GM12873 (cell line): ENCODE measurements around the gene DNMBP.

Experiments used
- TF ChIP-seq, protein P1 (sequence below): IDR thresholded peaks from 2 replicates; pipeline ENCODE4 v1.5.1; 2012; ENCODE audit warnings: low read depth, mild to moderate bottlenecking, moderate library complexity, low read length, control low read depth; ENCODE audit not compliant: insufficient read depth; ENCODE audit errors: missing control alignments

Gene DNMBP

DNA sequence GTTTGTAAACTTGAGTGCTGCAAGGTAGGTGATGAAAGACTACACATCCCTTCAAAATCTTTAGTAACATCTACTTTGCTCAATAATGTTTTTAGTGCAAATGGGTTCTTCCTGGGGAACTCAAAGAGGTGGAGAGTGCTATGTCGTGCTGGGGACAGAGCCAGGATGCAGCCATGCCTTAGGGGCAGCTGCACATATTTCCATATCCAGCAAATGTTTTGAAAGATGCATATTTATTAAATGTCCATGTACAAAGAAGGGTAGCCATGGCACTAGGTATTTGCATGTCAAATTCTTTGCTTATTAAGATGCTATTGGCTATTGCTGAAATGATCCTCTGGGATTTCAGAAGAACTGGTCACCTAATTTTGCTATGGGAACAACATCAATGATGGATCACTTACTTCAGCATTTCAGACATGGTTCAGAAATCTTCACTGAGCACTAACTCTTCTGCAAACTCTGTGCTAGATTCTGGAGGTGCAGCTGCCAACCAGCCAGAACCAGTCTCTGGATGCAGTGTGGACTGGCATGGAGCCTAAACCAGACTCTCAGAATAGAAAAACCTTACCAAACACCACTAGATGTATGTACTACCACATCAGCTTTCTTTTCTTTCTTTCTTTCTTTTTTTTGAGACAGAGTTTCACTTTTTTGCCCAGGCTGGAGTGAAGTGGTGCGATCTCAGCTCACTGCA is 31.7 kb upstream of the DNMBP start:
- TF ChIP-seq, protein P1, sequence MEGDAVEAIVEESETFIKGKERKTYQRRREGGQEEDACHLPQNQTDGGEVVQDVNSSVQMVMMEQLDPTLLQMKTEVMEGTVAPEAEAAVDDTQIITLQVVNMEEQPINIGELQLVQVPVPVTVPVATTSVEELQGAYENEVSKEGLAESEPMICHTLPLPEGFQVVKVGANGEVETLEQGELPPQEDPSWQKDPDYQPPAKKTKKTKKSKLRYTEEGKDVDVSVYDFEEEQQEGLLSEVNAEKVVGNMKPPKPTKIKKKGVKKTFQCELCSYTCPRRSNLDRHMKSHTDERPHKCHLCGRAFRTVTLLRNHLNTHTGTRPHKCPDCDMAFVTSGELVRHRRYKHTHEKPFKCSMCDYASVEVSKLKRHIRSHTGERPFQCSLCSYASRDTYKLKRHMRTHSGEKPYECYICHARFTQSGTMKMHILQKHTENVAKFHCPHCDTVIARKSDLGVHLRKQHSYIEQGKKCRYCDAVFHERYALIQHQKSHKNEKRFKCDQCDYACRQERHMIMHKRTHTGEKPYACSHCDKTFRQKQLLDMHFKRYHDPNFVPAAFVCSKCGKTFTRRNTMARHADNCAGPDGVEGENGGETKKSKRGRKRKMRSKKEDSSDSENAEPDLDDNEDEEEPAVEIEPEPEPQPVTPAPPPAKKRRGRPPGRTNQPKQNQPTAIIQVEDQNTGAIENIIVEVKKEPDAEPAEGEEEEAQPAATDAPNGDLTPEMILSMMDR = no peak

DNA sequence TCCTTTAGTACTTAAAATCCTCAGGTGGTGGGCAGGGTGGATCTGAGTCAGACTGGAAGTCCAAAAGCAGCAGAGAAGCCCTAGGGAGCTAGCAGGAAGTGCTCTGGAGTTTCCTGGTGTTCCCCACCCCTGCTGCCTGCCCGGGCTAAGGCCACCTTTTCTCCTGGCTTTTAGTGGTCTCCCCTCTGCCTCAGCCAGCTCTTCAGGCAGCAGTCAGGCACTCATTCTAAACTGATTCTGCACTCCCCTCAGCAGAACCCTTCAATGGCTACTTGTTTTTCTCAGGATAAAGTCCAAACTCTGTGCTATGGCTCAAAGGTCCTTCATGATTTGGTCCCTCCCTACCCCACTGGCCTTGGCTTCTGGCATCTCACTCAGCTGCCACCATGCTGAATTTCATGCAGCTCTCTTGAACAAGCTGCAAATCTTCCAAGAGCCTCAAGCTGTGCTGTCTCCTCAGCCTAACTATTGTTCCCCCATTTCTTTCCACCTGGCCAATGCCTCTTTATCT is 28.9 kb upstream of the DNMBP start:
- TF ChIP-seq, protein P1 = no peak

DNA sequence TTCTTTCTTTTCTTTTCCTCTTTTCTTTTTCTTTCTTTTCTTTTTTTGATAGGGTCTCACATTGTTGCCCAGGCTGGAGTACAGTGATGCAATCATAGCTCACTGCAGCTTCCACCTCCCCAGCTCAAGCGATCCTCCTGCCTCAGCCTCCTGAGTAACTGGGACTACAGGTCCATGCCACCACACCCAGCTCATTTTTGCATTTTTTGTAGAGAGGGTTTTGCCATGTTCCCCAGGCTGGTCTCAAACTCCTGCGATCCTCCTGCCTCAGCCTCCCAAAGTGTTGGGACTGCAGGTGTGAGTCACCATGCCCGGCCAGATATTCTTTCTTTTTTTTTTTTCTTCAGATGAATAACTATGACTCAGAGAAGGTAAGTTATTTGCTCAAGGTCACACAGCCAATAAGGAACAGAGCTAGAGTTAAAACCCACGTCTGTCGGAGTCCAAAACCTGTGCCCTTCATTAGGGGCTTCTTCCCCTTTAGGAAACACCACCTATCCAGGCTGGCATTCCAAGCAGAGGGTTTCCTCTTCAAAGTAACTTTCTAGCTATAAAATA is 28.1 kb upstream of the DNMBP start:
- TF ChIP-seq, protein P1 = no peak

DNA sequence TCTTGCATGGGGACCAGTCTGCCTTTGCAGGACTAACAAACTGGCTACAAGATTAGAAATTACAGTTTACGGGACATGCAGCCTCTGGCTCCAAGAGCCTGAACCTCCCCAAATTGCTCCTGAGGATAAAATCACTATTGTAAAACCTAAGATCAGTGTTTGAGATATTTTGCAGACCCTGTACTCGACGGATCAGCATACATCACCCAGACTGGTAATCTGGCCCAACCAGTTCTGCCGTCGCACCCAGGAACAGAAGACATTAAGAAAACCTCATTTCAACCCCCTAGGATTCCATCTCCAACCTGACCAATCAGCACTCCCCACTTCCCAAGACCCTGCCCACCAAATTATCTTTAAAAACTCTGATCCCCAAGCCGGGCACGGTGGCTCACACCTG is 27.1 kb upstream of the DNMBP start:
- TF ChIP-seq, protein P1 = no peak

DNA sequence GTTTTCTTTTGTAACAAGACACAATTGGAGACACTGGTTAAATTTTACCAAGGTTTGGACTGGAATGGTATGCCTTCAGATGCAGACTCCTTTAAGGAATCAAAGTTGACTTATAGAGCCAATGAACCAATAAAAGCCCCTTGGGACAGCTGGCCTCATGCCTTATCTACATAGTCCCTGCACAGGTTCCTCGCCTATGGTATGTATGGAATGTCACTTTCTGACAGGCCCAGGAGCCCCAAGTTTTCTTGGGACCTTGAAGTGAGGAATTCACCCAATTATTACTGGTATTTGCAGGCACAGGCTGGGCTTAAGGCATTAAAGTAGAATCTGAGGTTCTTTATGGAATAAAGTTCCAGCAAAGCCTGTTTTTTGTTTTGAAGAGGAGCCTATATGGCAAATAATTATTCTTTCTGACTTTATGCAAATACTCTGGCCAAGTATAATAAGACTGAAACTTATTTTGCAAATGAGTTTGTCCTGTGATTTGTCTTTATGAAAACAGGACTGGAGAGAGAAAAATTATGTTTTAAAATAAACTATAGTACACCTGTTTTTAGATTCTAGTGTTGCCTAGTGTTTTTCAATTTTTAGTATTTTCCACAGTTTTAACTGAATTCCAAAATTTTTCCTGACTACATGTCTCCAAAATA is 24.1 kb upstream of the DNMBP start:
- TF ChIP-seq, protein P1 = no peak

DNA sequence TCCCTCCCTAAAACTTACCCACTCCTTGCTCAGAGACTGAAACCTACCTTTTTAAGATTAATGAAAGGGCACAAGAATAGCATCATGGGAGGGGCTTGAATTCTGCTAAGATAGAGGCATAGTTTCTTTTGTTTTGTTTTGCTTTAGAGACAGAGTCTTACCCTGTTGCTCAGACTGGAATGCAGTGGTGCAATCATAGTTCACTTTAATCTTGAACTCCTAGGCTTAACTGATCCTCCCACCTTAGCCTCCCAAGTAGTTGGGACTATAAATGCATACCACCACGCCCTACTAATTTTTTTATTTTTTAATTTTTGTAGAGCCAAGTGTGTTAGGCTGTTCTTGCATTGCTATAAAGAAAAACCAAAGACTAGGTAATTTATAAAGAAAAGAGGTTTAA is 17.7 kb upstream of the DNMBP start:
- TF ChIP-seq, protein P1 = no peak

DNA sequence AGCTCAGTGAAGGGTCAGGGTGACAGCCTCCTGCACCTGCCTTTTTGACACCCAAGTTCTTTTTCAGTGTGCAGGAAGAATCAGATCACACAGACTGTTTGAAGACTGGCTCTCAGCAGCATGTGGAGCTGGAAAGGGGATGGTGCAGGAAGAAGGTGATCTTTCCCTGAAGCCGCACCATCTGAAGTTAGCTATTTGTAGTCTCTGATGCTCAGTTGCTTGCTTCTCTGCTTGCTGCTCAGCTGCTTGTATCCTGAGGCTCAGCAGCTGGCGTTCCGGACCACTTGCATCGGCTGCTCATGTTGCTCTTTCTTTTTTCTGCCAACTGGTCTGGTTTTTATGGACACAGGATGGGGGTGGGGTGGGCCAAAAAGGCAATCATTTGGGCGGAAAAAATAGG is 15.8 kb upstream of the DNMBP start:
- TF ChIP-seq, protein P1 = no peak
